GM23248 (cell line): ENCODE measurements around the gene TMTC4.

ENCODE experiments used
- EZH2 ChIP-seq: fragments of 200-600 bp; sonication (generic); IDR thresholded peaks from 2 replicates; pipeline ENCODE4 v1.6.1; 2018; ENCODE audit warnings: antibody characterized with exemption, mild to moderate bottlenecking; ENCODE audit not compliant: insufficient read depth, poor library complexity, severe bottlenecking
- EZH2phosphoT487 ChIP-seq: fragments of 200-600 bp; sonication (generic); IDR thresholded peaks from 2 replicates; pipeline ENCODE4 v1.6.1; 2018; ENCODE audit warnings: antibody characterized with exemption, moderate library complexity, mild to moderate bottlenecking, low read depth; ENCODE audit not compliant: insufficient read depth

DNA sequence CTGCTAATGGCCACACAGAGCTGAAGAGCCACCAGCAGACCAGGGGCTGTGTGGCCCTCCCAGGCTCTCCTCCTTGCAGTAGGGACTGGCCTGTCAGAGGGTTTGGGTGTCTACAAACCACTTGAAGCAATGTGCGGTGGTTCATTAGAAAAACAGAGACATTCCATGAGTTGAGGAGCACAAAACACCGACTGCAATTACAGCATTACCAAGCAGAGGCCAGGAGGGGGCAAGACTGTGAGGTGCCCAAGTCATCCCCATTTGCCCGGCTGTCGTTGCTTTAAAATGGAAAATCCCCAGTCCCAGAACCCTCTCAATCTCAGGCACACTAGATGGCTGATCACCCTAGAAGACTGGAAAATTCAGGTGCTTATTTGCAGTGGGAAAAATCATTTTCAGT lies 15.0 kb downstream of the TMTC4 start:
- TF ChIP-seq EZH2phosphoT487 (no peak), EZH2 (no peak)
